ENCODE data around the gene LTF.

LTF gene

GRCh38 chr3:46490338-46491084, 25.8 kb upstream of the LTF start:
- no peak for DNase-seq

GRCh38 chr3:46489875-46490274, 25.2 kb upstream of the LTF start:
- no peak for DNase-seq

GRCh38 chr3:46489381-46489780, 24.7 kb upstream of the LTF start:
- DNase-seq: no peak

- peak; percentile 90 for DNase-seq
These were observed 24.1 kb upstream of the LTF start for GRCh38 chr3:46488735-46489361.

- DNase-seq: no peak
These were observed 21.1 kb upstream of the LTF start for GRCh38 chr3:46485779-46486175.

- no peak for DNase-seq
These were observed 20.4 kb upstream of the LTF start for GRCh38 chr3:46484911-46485778.

- no peak for DNase-seq
These were observed 19.7 kb upstream of the LTF start for GRCh38 chr3:46484388-46484787.

- DNase-seq: no peak
These were observed 19.1 kb upstream of the LTF start for GRCh38 chr3:46483825-46484224.

GRCh38 chr3:46482632-46483350, 18.1 kb upstream of the LTF start:
- no peak for DNase-seq

- no peak for DNase-seq
These were observed 16.9 kb upstream of the LTF start for GRCh38 chr3:46481636-46482035.

- DNase-seq: no peak
These were observed 15.9 kb upstream of the LTF start for GRCh38 chr3:46480491-46481195.

GRCh38 chr3:46479696-46480095, 15.0 kb upstream of the LTF start:
- DNase-seq: no peak

- DNase-seq: no peak
These were observed 14.3 kb upstream of the LTF start for GRCh38 chr3:46479021-46479420.

- DNase-seq: no peak
These were observed 13.6 kb upstream of the LTF start for GRCh38 chr3:46478341-46478740.

- no peak for DNase-seq
These were observed 13.1 kb upstream of the LTF start for GRCh38 chr3:46477756-46478155.

- DNase-seq: no peak
These were observed 12.4 kb upstream of the LTF start for GRCh38 chr3:46477145-46477544.

GRCh38 chr3:46472736-46473135, 8.0 kb upstream of the LTF start:
- DNase-seq: no peak

- no peak for DNase-seq
These were observed 6.7 kb upstream of the LTF start for GRCh38 chr3:46471371-46471914.

- no peak for DNase-seq
These were observed 6.1 kb upstream of the LTF start for GRCh38 chr3:46470831-46471230.

GRCh38 chr3:46469680-46470357, 5.1 kb upstream of the LTF start:
- no peak for DNase-seq

- no peak for DNase-seq
These were observed 4.3 kb upstream of the LTF start for GRCh38 chr3:46468753-46469600.

All from activated CD4-positive, CD25-positive, alpha-beta regulatory T cell treated with anti-CD3 and anti-CD28 coated beads, Interleukin-2, amount 50 U/mL, for 72 hours (primary cell).